ENCODE results near the gene ANKS3.

Gene ANKS3

DNA sequence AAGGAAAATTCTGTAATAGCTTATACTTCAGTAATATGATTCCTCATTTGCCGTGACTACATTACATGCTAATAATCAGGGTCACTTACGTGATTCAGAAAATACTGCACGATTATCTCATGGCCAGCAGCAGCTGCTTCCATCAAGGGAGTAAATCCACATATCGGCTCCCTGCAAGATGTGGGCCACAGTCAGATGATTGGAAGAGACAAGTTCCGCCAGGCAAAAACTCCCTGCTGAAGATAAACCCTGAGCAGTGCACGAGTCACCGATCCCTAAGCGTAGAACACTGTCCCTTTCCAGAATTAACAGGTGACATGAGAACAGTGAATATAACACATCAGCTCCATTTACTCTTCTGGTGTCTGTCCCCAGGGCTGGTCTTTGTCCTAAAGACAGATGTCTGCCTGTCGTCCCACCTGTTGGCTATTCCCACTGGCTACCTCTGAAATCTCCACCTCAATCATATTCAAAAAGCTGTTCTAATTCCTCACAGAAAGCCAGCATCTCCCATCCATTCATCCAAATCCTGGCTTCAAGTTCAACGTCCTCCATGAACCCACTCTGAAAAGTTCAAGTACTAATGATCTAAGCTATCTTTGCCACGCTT is 9.3 kb downstream of the ANKS3 start:
- no peak for DNase-seq (ENCODE audit: low spot score)

GRCh38 chr16:4723071-4723767 is 10.9 kb downstream of the ANKS3 start:
- no peak for DNase-seq (ENCODE audit: low spot score)

- no peak for DNase-seq (ENCODE audit: low spot score)
Measured at GRCh38 chr16:4718466-4718865, 15.6 kb downstream of the ANKS3 start.

GRCh38 chr16:4714996-4715395 is 19.1 kb downstream of the ANKS3 start:
- DNase-seq (ENCODE audit: low spot score), result no peak

DNA sequence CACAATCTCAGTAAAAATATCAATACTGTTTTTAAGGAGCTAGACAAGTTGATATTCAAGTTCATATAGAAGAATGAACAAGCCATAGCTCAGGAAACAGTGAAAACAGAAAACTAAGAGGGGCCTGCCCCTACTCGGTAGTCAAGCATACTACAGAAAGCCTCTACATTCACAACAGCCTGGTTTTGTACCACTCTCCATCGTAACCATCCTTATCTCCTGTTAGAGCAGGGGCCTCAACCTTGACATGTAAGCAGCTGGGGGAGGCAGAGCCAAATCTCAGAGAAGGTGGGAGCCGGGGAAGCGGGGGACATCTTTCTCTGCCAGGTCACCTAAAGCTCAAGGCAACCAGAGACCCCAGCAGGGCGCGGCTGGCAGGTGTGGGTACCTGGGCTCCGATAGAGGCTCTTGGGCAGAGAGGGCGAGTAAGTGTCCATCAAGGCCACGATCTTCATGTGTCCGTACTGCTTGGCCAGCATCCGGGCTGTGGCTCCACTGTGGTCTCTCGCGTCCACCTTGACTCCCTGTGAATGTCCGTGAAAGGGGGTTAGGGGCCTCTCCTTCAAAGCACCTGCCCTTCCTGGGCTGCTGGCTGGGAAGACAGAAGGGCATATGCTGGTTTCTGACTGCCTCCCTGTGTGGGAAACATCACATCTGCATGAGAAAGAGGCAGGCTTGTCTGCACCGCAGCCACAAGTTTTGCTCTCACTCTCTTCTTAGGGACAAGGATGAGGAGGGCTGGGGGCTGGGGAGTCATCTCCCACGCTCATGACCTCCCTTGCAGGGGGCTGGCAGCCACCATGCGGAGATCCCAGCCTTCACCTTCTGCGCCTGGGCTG is 20.2 kb downstream of the ANKS3 start:
- no peak for DNase-seq (ENCODE audit: low spot score)

DNA sequence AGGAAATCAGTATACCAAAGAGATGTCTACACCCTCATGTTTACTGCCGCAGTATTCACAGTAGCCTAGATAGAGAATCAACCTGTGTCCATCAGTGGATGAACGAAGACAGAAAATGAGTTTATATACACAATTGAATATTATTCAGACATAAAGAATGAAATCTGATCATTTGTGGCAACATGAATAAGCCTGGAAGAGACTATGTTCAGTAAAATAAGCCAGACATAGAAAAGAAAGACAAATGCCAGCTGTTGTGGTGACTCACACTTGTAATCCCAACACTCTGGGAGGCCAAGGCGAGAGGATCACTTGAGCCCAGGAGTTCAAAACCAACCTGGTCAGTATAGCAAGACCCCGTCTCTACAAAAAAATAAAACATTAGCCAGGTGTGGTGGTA is 24.6 kb downstream of the ANKS3 start:
- no peak for DNase-seq (ENCODE audit: low spot score)

- DNase-seq (ENCODE audit: low spot score), result peak; percentile 57
Measured at GRCh38 chr16:4706871-4707270, 27.2 kb downstream of the ANKS3 start.

DNA sequence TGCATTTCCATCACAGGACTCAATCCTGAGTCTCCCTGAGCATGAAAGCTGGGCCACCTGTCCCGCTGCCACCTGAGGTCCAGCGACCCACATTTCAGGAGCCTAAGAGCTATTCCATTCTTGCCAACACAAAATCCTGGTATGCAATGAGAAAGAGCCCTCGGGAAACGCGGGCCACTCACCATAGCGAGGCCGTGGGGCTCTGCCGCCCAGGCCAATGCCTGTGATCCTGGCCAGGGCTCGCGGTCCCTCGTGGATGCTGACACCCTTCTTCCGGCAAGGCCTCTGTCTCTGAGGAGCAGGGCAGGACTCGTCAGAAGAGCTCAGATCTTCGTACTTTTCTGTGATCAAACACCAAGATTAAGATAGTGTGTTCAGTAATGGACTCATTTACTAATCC is 29.2 kb downstream of the ANKS3 start:
- no peak for DNase-seq (ENCODE audit: low spot score)

DNA sequence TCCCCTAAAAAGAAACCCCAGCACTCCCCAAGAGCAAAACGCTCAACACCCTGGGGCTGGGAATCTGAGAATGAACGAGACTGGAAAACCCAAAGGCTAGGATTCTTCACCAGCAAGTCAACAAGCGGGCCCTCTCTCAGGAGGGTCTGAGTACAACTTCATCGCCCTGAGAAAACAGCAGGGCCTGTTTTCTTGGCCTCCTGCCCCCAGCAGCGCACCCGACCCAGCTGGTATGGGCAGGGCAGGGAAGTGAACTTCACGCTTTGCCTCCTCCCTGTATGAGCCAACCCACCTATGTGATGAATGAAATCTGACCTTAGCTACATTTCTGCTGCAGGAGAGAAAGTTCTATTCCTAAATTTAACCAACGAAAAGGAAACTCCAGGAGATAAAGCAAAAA is 29.6 kb downstream of the ANKS3 start:
- DNase-seq (ENCODE audit: low spot score), result no peak

- no peak for DNase-seq (ENCODE audit: low spot score)
Measured at GRCh38 chr16:4703906-4704305, 30.2 kb downstream of the ANKS3 start.

DNA sequence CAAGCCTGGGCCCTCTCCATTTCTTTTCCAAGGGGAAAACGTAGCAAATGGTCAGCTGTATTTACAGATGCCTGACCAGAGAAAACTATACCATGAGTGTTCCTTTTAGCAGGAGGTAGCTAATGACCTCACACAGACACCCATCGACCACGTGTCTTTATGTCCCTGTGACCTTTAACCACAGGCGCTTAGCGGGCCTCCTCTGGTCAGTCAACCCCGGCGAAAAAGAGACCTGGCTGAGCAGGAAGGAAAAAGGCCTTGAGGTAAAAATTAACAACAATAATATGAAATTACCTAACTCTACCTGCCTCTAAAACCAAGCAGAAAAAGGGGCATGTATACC is 31.6 kb downstream of the ANKS3 start:
- DNase-seq (ENCODE audit: low spot score), result no peak

DNA sequence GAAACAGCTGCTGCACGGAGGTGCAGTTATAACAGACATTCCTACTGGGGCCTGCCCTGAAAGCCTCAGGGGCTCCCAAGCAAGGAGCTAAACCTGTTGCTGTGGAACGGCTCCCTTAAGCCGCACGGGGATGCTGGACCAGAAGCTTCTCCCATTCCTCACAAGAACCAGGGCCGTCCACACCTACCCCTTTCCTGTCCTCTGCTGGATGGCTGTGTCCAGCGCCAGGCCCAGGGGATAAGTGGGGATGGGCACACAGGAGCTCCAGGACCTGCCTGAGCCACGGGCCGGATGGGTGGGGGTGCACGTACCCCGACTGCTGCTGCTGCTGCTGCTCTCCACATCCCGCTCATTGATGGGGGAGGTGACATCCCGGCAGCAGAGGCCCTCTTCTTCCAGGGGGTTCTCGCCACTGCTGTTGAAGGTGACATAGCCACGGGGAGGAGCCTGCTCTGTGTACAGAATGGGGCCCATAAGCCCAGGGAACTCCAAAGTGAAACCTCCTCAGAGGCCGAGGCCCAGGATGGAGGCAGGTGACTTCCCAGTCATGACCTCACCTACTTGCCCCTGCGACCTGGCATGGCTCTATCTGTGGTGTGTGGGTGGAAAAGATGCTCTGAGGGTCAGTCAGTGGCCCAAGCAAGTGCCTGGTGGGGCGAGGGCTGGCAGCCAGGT is 32.1 kb downstream of the ANKS3 start:
- no peak for DNase-seq (ENCODE audit: low spot score)

- DNase-seq (ENCODE audit: low spot score), result no peak
Measured at GRCh38 chr16:4700997-4701743, 32.9 kb downstream of the ANKS3 start.

GRCh38 chr16:4700380-4700996 is 33.6 kb downstream of the ANKS3 start:
- no peak for DNase-seq (ENCODE audit: low spot score)

DNA sequence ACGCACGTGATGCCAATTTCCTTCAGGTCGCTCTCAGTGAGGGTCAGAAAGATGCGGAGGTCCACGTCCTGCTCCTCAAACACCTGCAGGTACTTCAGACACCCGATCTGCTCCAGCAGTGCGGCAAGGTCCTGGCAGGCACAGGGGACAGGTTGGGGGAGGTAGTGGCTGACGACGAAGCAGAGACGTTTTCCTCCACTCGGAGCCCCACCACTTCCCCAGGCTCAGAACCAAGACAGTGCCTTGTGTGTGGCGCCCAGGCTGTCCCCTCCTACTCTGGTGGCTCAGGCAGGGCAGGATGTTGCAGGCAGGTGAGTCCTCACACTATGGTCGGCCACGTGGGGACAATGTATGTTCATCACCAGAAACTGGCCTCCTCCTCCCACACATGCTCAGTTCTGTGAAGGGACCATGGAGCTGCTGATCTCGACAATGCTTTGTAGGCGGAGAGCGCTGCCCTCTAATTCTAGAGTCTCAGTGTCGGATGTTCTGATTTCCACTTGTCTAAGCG is 35.0 kb downstream of the ANKS3 start:
- no peak for DNase-seq (ENCODE audit: low spot score)

DNA sequence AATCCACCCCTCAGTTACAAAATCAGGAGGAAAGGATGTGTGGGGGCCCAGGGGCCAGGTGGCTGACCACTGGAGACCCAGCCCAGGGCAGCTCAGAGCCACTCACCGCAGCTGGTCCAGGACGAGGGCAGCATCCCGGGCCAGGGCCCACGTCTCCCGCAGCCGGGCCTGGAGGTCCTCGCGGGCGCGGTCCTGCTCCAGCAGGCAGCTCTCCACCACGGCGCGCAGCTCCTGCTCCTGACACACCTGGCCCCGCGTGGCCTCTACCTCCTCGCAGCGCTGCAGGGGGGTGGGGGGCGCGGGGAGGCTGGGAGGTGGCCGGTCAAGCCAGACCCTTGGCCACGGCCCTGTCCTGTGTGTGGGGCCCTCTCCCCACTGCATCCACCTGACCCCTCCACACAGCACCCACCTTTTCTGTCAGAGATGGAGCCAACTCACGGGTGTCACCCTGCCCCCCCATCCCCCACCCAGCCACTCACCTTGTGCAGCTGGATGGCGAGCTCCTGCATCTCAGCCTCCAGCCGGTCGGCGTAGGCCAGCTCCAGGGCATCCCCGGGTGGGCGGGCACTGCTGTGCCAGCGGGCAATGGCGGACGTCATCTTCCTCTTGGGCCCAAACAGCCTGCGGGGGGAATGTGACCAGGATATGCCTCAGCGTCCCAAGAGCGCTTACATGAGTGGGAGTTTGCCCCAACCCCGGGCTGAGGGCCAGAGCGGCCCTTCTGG is 35.6 kb downstream of the ANKS3 start:
- no peak for DNase-seq (ENCODE audit: low spot score)

GRCh38 chr16:4697848-4698291 is 36.2 kb downstream of the ANKS3 start:
- DNase-seq (ENCODE audit: low spot score), result no peak

- no peak for DNase-seq (ENCODE audit: low spot score)
Measured at GRCh38 chr16:4696905-4697847, 36.9 kb downstream of the ANKS3 start.

- no peak for DNase-seq (ENCODE audit: low spot score)
Measured at GRCh38 chr16:4696172-4696904, 37.7 kb downstream of the ANKS3 start.

Measured in Ammon's horn (tissue), 1 donor.